ENCODE measurements around the gene SH3RF2. TPM values are rescaled to one million over a fixed set of nuclear protein-coding genes. Genes with fewer than 3 reads are reported as not detected.

Gene SH3RF2
- total and polyA plus RNA-seq, 2 donors (not counting 3 experiments of a cell fraction or from before 2014, with no cell fraction given), result 0.54 to 0.84 TPM

- Histone ChIP-seq H2AFZ (ENCODE audit: low read depth, low read length) (no peak overlapping the region), H3K27me3 (ENCODE audit: control insufficient read depth in 2 of 2, insufficient read depth in 2 of 2, low read length in 2 of 2) (no peaks in the 10 kb centered on the region), H3K9ac (replicated peaks; ENCODE audit: extremely low read depth, insufficient read depth, low read length) (no peak overlapping the region), H3K27ac (ENCODE audit: insufficient read depth, low read depth, low read length) (no peak overlapping the region), H3K9me1 (replicated peaks; ENCODE audit: control insufficient read depth, extremely low read depth, insufficient read depth, low read length) (no peaks in the 10 kb centered on the region), H3K9me3 (replicated peaks; ENCODE audit: control insufficient read depth, insufficient read depth, low read length) (no peaks in the 10 kb centered on the region), H3K4me1 (ENCODE audit: control insufficient read depth, extremely low read depth, insufficient read depth, low read length) (no peaks in the 10 kb centered on the region), H3K79me2 (ENCODE audit: control insufficient read depth, insufficient read depth, low read length) (no peaks in the 10 kb centered on the region), H3K36me3 (ENCODE audit: control insufficient read depth in 2 of 2, extremely low read depth in 1 of 2, insufficient read depth in 2 of 2, low read length in 2 of 2) (no peaks in the 10 kb centered on the region), H3K4me3 (replicated peaks in 1 of 3; ENCODE audit: insufficient read depth in 1 of 3, low read depth in 1 of 3, low read length in 3 of 3) (no peak overlapping the region), H3K4me2 (ENCODE audit: insufficient read depth, low read length) (no peak overlapping the region), H4K20me1 (replicated peaks; ENCODE audit: control insufficient read depth, extremely low read depth, insufficient read depth, low read length) (no peaks in the 10 kb centered on the region)
- CTCF ChIA-PET, result no interaction called here
- dilution Hi-C loops (cut with MboI; ENCODE audit: extremely low pct_ligation_motif_present, low sequenced_read_pairs), result no loop called here
- no peak for DNase-seq (ENCODE audit: low read depth, low spot score)
- no peak for FAIRE-seq
- TF ChIP-seq POLR2AphosphoS5 (IDR thresholded peaks at IDR 0.05; ENCODE audit: insufficient read depth, low read depth, low read length), result no peak
- no peak for TF ChIP-seq MAX (IDR thresholded peaks at IDR 0.05; ENCODE audit: insufficient read depth, insufficient read length)
- no peak for TF ChIP-seq POLR2A (IDR thresholded peaks at IDR 0.05; ENCODE audit: low read depth, low read length)
- TF ChIP-seq EZH2 (IDR thresholded peaks at IDR 0.05; ENCODE audit: borderline replicate concordance, low read depth, low read length, severe bottlenecking), result no peak
- POLR2A ChIA-PET, result interaction anchor here (0.6 kb wide), 1 partner anchor 61 kb away, joined by 4 read pairs; no protein-coding TSS in a partner anchor
- BruUV-seq (replicated peaks), result no TSS peak
- intact Hi-C loops (cut with micrococcal nuclease), result no loop called here
These were observed 59.8 kb downstream of the SH3RF2 start for GRCh38 chr5:145996135-145996534.

GRCh38 chr5:145999208-145999607 lies 62.8 kb downstream of the SH3RF2 start:
- H3K4me1 ChIP-seq (ENCODE audit: control insufficient read depth, extremely low read depth, insufficient read depth, low read length), result no peaks in the 10 kb centered on the region
- H3K36me3 ChIP-seq (ENCODE audit: control insufficient read depth in 2 of 2, extremely low read depth in 1 of 2, insufficient read depth in 2 of 2, low read length in 2 of 2), result no peaks in the 10 kb centered on the region
- ChIA-PET CTCF (no interaction called here), POLR2A (no interaction called here)
- H3K4me3 ChIP-seq (replicated peaks in 1 of 3; ENCODE audit: insufficient read depth in 1 of 3, low read depth in 1 of 3, low read length in 3 of 3), result no peak overlapping the region
- intact Hi-C loops (cut with micrococcal nuclease) (no loop called here), dilution Hi-C loops (cut with MboI; ENCODE audit: extremely low pct_ligation_motif_present, low sequenced_read_pairs) (no loop called here)
- H3K9me1 ChIP-seq (replicated peaks; ENCODE audit: control insufficient read depth, extremely low read depth, insufficient read depth, low read length), result no peaks in the 10 kb centered on the region
- H3K79me2 ChIP-seq (ENCODE audit: control insufficient read depth, insufficient read depth, low read length), result no peaks in the 10 kb centered on the region
- no peak overlapping the region for H3K4me2 ChIP-seq (ENCODE audit: insufficient read depth, low read length)
- FAIRE-seq, result no peak
- H3K27me3 ChIP-seq (ENCODE audit: control insufficient read depth in 2 of 2, insufficient read depth in 2 of 2, low read length in 2 of 2), result no peaks in the 10 kb centered on the region
- no peak for DNase-seq (ENCODE audit: low read depth, low spot score)
- H4K20me1 ChIP-seq (replicated peaks; ENCODE audit: control insufficient read depth, extremely low read depth, insufficient read depth, low read length), result no peaks in the 10 kb centered on the region
- no peak overlapping the region for H3K9ac ChIP-seq (replicated peaks; ENCODE audit: extremely low read depth, insufficient read depth, low read length)
- no peak overlapping the region for H2AFZ ChIP-seq (ENCODE audit: low read depth, low read length)
- TF ChIP-seq JUN (IDR thresholded peaks at IDR 0.05; ENCODE audit: borderline replicate concordance, insufficient read depth, insufficient read length, low read depth), result no peak
- no peak for TF ChIP-seq MAX (IDR thresholded peaks at IDR 0.05; ENCODE audit: insufficient read depth, insufficient read length)
- no peak for TF ChIP-seq MYC (IDR thresholded peaks at IDR 0.05; ENCODE audit: low read depth, low read length)
- TF ChIP-seq FOS (IDR thresholded peaks at IDR 0.05; ENCODE audit: borderline replicate concordance, insufficient read depth, low read length), result no peak
- no peak for TF ChIP-seq EZH2 (IDR thresholded peaks at IDR 0.05; ENCODE audit: borderline replicate concordance, low read depth, low read length, severe bottlenecking)
- no peak for TF ChIP-seq POLR2AphosphoS5 (IDR thresholded peaks at IDR 0.05; ENCODE audit: insufficient read depth, low read depth, low read length)
- TF ChIP-seq GATA2 (IDR thresholded peaks at IDR 0.05; ENCODE audit: insufficient read depth, insufficient read length, low read depth, low read length), result no peak
- TF ChIP-seq POLR2A (IDR thresholded peaks at IDR 0.05; ENCODE audit: low read depth, low read length), result no peak
- no peak for TF ChIP-seq CTCF (IDR thresholded peaks at IDR 0.05; ENCODE audit: extremely low read depth in 1 of 2, insufficient read depth in 1 of 2, low read depth in 1 of 2, low read length in 2 of 2)
- no peaks in the 10 kb centered on the region for H3K9me3 ChIP-seq (replicated peaks; ENCODE audit: control insufficient read depth, insufficient read depth, low read length)
- BruUV-seq (replicated peaks), result no TSS peak
- H3K27ac ChIP-seq (ENCODE audit: insufficient read depth, low read depth, low read length), result no peak overlapping the region
